Stimulated activated CD8-positive, alpha-beta memory T cell treated with anti-CD3 and anti-CD28 coated beads, Interleukin-15, amount 100 ng/mL, for 24 hours (primary cell): ENCODE results near the gene OGFR.

Source experiments
- DNase-seq: peaks from one replicate; pipeline ENCODE4 v3.0.0-alpha.2; 2020; ENCODE audit warnings: low read depth

Gene OGFR

GRCh38 chr20:62769346-62770071 is 35.1 kb upstream of the OGFR start:
- DNase-seq = no peak

GRCh38 chr20:62770111-62770910 is 34.3 kb upstream of the OGFR start:
- DNase-seq = no peak

GRCh38 chr20:62770916-62771315 is 33.7 kb upstream of the OGFR start:
- no peak for DNase-seq

- no peak for DNase-seq
These were observed 33.1 kb upstream of the OGFR start for GRCh38 chr20:62771396-62772102.

- DNase-seq = no peak
These were observed 32.5 kb upstream of the OGFR start for GRCh38 chr20:62772103-62772611.

GRCh38 chr20:62772619-62772989 is 32.0 kb upstream of the OGFR start:
- no peak for DNase-seq

GRCh38 chr20:62772990-62773844 is 31.4 kb upstream of the OGFR start:
- DNase-seq = no peak

- no peak for DNase-seq
These were observed 30.6 kb upstream of the OGFR start for GRCh38 chr20:62773845-62774714.

- no peak for DNase-seq
These were observed 29.9 kb upstream of the OGFR start for GRCh38 chr20:62774762-62775161.

GRCh38 chr20:62775206-62775605 is 29.4 kb upstream of the OGFR start:
- DNase-seq = no peak

- DNase-seq = no peak
These were observed 28.5 kb upstream of the OGFR start for GRCh38 chr20:62776035-62776691.

- DNase-seq = no peak
These were observed 27.7 kb upstream of the OGFR start for GRCh38 chr20:62776692-62777527.

- no peak for DNase-seq
These were observed 27.2 kb upstream of the OGFR start for GRCh38 chr20:62777528-62777830.

GRCh38 chr20:62778058-62778457 is 26.6 kb upstream of the OGFR start:
- DNase-seq = no peak

GRCh38 chr20:62778601-62779416 is 25.8 kb upstream of the OGFR start:
- no peak for DNase-seq

GRCh38 chr20:62779417-62779685 is 25.3 kb upstream of the OGFR start:
- DNase-seq = no peak

GRCh38 chr20:62780204-62780603 is 24.4 kb upstream of the OGFR start:
- DNase-seq = no peak

GRCh38 chr20:62780696-62781095 is 23.9 kb upstream of the OGFR start:
- DNase-seq = no peak
